ENCODE measurements around the gene AFTPH.

Gene AFTPH

GRCh38 chr2:64626146-64626809 is 102.2 kb downstream of the AFTPH start:
- DNase-seq: no peak
- TF ChIP-seq POLR2A (IDR thresholded peaks at IDR 0.05; ENCODE audit: low read length) (no peak), GATA1 (IDR thresholded peaks at IDR 0.05; ENCODE audit: low read depth, low read length) (no peak)

GRCh38 chr2:64626963-64627760 is 103.0 kb downstream of the AFTPH start:
- TF ChIP-seq POLR2A (IDR thresholded peaks at IDR 0.05; ENCODE audit: low read length) (no peak), GATA1 (IDR thresholded peaks at IDR 0.05; ENCODE audit: low read depth, low read length) (no peak)
- DNase-seq: no peak

- no peak for TF ChIP-seq GATA1 (IDR thresholded peaks at IDR 0.05; ENCODE audit: low read depth, low read length)
- no peak for TF ChIP-seq POLR2A (IDR thresholded peaks at IDR 0.05; ENCODE audit: low read length)
- DNase-seq: no peak
These were observed 104.0 kb downstream of the AFTPH start for GRCh38 chr2:64627860-64628841.

GRCh38 chr2:64629329-64629781 is 105.2 kb downstream of the AFTPH start:
- TF ChIP-seq POLR2A (IDR thresholded peaks at IDR 0.05; ENCODE audit: low read length) (no peak), GATA1 (IDR thresholded peaks at IDR 0.05; ENCODE audit: low read depth, low read length) (no peak)
- DNase-seq: no peak

GRCh38 chr2:64629875-64630274 is 105.7 kb downstream of the AFTPH start:
- no peak for DNase-seq

GRCh38 chr2:64630752-64631151 is 106.6 kb downstream of the AFTPH start:
- no peak for TF ChIP-seq POLR2A (IDR thresholded peaks at IDR 0.05; ENCODE audit: low read length)
- TF ChIP-seq GATA1 (IDR thresholded peaks at IDR 0.05; ENCODE audit: low read depth, low read length): no peak

More at GRCh38 chr2:64629875-64630274, 105.7 kb downstream of the AFTPH start:
- TF ChIP-seq GATA1 (IDR thresholded peaks at IDR 0.05; ENCODE audit: low read depth, low read length) (no peak), POLR2A (IDR thresholded peaks at IDR 0.05; ENCODE audit: low read length) (no peak)

GRCh38 chr2:64631771-64632170 is 107.6 kb downstream of the AFTPH start:
- DNase-seq: no peak
- TF ChIP-seq GATA1 (IDR thresholded peaks at IDR 0.05; ENCODE audit: low read depth, low read length) (no peak), POLR2A (IDR thresholded peaks at IDR 0.05; ENCODE audit: low read length) (no peak)

More at GRCh38 chr2:64630752-64631151, 106.6 kb downstream of the AFTPH start:
- no peak for DNase-seq

- TF ChIP-seq POLR2A (IDR thresholded peaks at IDR 0.05; ENCODE audit: low read length) (no peak), GATA1 (IDR thresholded peaks at IDR 0.05; ENCODE audit: low read depth, low read length) (no peak)
- DNase-seq: no peak
These were observed 109.0 kb downstream of the AFTPH start for GRCh38 chr2:64632835-64633819.

GRCh38 chr2:64634345-64635267 is 110.5 kb downstream of the AFTPH start:
- DNase-seq: no peak
- TF ChIP-seq POLR2A (IDR thresholded peaks at IDR 0.05; ENCODE audit: low read length) (no peak), GATA1 (IDR thresholded peaks at IDR 0.05; ENCODE audit: low read depth, low read length) (no peak)

- TF ChIP-seq POLR2A (IDR thresholded peaks at IDR 0.05; ENCODE audit: low read length): no peak
- TF ChIP-seq GATA1 (IDR thresholded peaks at IDR 0.05; ENCODE audit: low read depth, low read length): no peak
- no peak for DNase-seq
These were observed 112.1 kb downstream of the AFTPH start for GRCh38 chr2:64635976-64636911.
